Lung (tissue), 12 donors: ENCODE measurements around the gene HSPE1. TPM values are rescaled to one million over a fixed set of nuclear protein-coding genes. Genes with fewer than 3 reads are reported as not detected.

Experiments
- ATAC-seq: fragments of 200-7000 bp; cut with Tn5 transposase; one replicate; pipeline ENCODE4 v1.9.1; 2020; ENCODE audit warnings: moderate number of reproducible peaks; ENCODE audit not compliant: insufficient read depth, low FRiP score
- DNase-seq, 3 donors: peaks; one replicate each; pipeline ENCODE4 v3.0.0-alpha.2; 2013 to 2017
- H3K27ac ChIP-seq, 2 donors: one replicate each; pipeline ENCODE4 v1.5.1; 2013; ENCODE audit warnings: mild to moderate bottlenecking in 2 of 2, moderate library complexity in 2 of 2, control low read depth in 1 of 2, inconsistent platforms in 1 of 2, low read depth in 1 of 2, low read length in 1 of 2
- H3K27me3 ChIP-seq, 3 donors: one replicate each; pipeline ENCODE4 v1.5.1; 2013; ENCODE audit warnings: low read length in 2 of 3; ENCODE audit not compliant: control insufficient read depth in 3 of 3, insufficient read depth in 3 of 3
- H3K36me3 ChIP-seq, 4 donors: one replicate each; pipeline ENCODE4 v1.5.1; 2013; ENCODE audit warnings: low read length in 4 of 4, mild to moderate bottlenecking in 1 of 4, moderate library complexity in 1 of 4; ENCODE audit not compliant: control insufficient read depth in 4 of 4, insufficient read depth in 4 of 4
- H3K4me1 ChIP-seq, 5 donors: one replicate each; pipeline ENCODE4 v1.5.1; 2013; ENCODE audit warnings: low read length in 5 of 5, mild to moderate bottlenecking in 2 of 5, moderate library complexity in 1 of 5; ENCODE audit not compliant: control insufficient read depth in 5 of 5, insufficient read depth in 5 of 5
- H3K4me3 ChIP-seq: one replicate; pipeline ENCODE4 v1.5.1; 2013; ENCODE audit warnings: mild to moderate bottlenecking, control low read depth, moderate library complexity
- H3K9ac ChIP-seq, 2 donors: one replicate each; pipeline ENCODE4 v1.5.1; 2013; ENCODE audit warnings: low read length in 2 of 2, control low read depth in 1 of 2; ENCODE audit not compliant: insufficient read depth in 1 of 2
- H3K9me3 ChIP-seq, 4 donors: one replicate each; pipeline ENCODE4 v1.5.1; 2013; ENCODE audit warnings: low read length in 3 of 4, mild to moderate bottlenecking in 1 of 4, moderate library complexity in 1 of 4; ENCODE audit not compliant: control insufficient read depth in 4 of 4, insufficient read depth in 3 of 4
- CTCF ChIP-seq: IDR thresholded peaks from 2 replicates; pipeline ENCODE4 v1.5.1; 2012; ENCODE audit warnings: mild to moderate bottlenecking; ENCODE audit errors: control extremely low read depth, extremely low read depth
- WGBS, 2 donors: extraction: QIAGEN DNeasy Blood & Tissue Kit; methylation state at CpG; one replicate each; pipeline ENCODE4 v1.1.7; 2013; 5-methylcytosine and 5-hydroxymethylcytosine counted together
- polyA plus RNA-seq, 2 donors: library from polyadenylated mRNA; stranded (reverse); fragments of 200-250 nt; gene quantifications; one replicate each; pipeline ENCODE4 v1.2.1, GENCODE V29; 2013
- total RNA-seq, 2 donors: library from RNA; depleted of rRNA in 1 of 2; stranded (reverse); fragments of >200 nt in 1 of 2; gene quantifications; one replicate each; pipeline ENCODE4 v1.2.1, GENCODE V29; 2014 to 2021
- donor health status: control.
- donor health status: control.
- donor health status: Bipolar disorder and iron deficiency.
- donor health status: healthy.
- donor health status: DM: yes; HTN: yes; CAD: no.

The HSPE1 gene
- total and polyA plus RNA-seq, 4 donors, result 64.6 to 332 (median 152) TPM

- H3K4me1 ChIP-seq, result peaks cover 0 to 7% (median under 1%) of the 10 kb centered on the region in 5 donors
- ATAC-seq, result no peak
- no peak overlapping the region for H3K27ac ChIP-seq
- no peak for TF ChIP-seq CTCF
- H3K36me3 ChIP-seq, result peaks cover 10 to 27% (median 19%) of the 10 kb centered on the region in 4 donors
- no peak overlapping the region for H3K9ac ChIP-seq
- peak in 2 of 3 donors; percentile 53 to 61 for DNase-seq
- no peak overlapping the region for H3K4me3 ChIP-seq
- H3K9me3 ChIP-seq, result no peaks in the 10 kb centered on the region
- no peaks in the 10 kb centered on the region for H3K27me3 ChIP-seq
- WGBS, 2 donors, result 76 to 78% methylated on average over 1 of the region's 1 CpG
These were observed 36.0 kb upstream of the HSPE1 start for GRCh38 chr2:197464175-197464574.

DNA sequence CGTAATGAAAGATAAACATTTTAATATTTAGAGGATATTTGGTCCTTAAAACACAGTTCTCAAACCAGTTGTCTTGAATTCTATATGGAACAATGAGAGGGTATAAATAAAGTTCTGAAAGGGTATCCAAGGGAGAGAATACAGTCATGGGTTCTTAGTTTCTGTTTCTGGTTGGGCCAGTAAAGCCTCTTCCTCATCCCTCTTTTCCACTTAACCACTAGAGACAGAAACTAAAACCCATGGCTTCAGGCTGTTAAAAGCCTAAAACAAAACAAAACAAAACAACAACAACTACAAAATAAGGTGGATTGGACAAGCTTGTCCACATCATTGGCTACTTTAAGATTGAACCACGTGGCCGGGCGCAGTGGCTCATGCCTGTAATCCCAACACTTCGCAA lies 28.0 kb upstream of the HSPE1 start:
- H3K9me3 ChIP-seq, result no peaks in the 10 kb centered on the region
- H3K36me3 ChIP-seq, result peaks cover 12 to 49% (median 25%) of the 10 kb centered on the region in 4 donors
- no peak overlapping the region for H3K9ac ChIP-seq
- H3K27ac ChIP-seq, result no peak overlapping the region
- no peak for ATAC-seq
- H3K4me1 ChIP-seq, result no peaks in the 10 kb centered on the region
- H3K27me3 ChIP-seq, result no peaks in the 10 kb centered on the region
- no peak for TF ChIP-seq CTCF
- no peak overlapping the region for H3K4me3 ChIP-seq
- 94 to 98% methylated on average over 5 of the region's 5 CpGs for WGBS, 2 donors
- DNase-seq, result no peak

GRCh38 chr2:197477797-197478196 lies 22.4 kb upstream of the HSPE1 start:
- no peak for DNase-seq
- no peaks in the 10 kb centered on the region for H3K27me3 ChIP-seq
- H3K4me3 ChIP-seq, result no peak overlapping the region
- 97 to 99% methylated on average over 3 of the region's 3 CpGs for WGBS, 2 donors
- H3K36me3 ChIP-seq, result peaks cover 9 to 34% (median 19%) of the 10 kb centered on the region in 4 donors
- no peak overlapping the region for H3K27ac ChIP-seq
- peaks cover 0 to 3% (median 0%) of the 10 kb centered on the region in 4 donors for H3K9me3 ChIP-seq
- ATAC-seq, result no peak
- peaks cover 0 to 2% (median 0%) of the 10 kb centered on the region in 5 donors for H3K4me1 ChIP-seq
- TF ChIP-seq CTCF, result no peak
- H3K9ac ChIP-seq, result no peak overlapping the region
